Measurements from ENCODE around the gene LARGE2. TPM values are rescaled to one million over a fixed set of nuclear protein-coding genes. Genes with fewer than 3 reads are reported as not detected.

The LARGE2 gene
- total RNA-seq, 1 donor from 2014 or later = not detected

DNA sequence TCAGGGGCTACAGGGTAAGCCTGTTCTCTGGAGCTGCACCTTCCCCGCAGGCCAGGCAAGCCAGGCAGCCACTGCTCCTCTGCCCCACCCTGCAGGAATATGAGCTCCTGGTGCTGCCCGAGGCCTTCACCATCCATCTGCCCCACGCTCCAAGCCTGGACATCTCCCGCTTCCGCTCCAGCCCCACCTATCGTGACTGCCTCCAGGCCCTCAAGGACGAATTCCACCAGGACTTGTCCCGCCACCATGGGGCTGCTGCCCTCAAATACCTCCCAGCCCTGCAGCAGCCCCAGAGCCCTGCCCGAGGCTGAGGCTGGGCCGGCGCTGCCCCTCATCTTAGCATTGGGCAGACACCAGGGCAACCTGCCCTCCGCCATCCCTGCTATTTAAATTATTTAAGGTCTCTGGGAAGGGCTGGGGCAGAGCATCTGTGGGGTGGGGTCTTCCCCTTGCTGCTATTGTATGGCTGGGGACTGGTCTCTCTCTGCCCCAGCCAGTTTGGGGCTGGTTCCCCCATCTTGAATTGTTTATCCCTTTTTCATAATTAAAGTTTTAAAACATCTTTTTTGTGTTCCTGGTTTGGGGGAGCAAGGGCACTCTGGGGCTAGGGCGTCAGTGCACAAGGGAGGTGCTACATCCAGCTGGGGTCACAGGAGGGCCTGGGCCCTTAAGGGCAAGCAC, 6.2 kb downstream of the LARGE2 start:
- intact Hi-C loops (cut with micrococcal nuclease) = no loop called here

DNA sequence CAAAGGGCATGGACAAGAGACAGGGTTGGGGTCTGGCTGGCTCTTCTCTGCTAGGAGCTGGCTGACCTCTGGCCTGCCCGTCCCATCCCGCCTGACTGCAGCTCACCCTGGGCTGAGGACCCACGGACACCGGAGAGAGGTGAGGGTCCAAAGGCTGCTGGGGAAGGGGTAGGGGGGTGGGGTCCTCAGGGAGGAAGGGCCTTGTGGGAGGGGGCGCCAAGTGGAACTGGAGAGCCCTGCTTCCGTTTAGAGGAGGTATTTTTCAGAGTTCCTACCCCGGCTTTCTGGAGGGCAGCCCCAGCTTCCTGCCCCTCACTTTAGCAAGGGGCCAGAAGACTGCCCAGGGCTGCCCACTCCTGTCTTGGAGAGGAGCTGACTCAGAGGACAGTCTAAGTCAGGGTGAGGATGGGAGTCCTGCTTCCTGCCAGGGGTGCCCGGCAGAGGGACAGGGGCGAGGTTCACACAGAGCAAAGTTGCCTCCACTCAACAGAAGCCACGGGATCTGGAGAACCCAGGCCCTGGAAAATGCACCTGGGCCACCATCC, 7.1 kb downstream of the LARGE2 start:
- intact Hi-C loops (cut with micrococcal nuclease) = no loop called here

DNA sequence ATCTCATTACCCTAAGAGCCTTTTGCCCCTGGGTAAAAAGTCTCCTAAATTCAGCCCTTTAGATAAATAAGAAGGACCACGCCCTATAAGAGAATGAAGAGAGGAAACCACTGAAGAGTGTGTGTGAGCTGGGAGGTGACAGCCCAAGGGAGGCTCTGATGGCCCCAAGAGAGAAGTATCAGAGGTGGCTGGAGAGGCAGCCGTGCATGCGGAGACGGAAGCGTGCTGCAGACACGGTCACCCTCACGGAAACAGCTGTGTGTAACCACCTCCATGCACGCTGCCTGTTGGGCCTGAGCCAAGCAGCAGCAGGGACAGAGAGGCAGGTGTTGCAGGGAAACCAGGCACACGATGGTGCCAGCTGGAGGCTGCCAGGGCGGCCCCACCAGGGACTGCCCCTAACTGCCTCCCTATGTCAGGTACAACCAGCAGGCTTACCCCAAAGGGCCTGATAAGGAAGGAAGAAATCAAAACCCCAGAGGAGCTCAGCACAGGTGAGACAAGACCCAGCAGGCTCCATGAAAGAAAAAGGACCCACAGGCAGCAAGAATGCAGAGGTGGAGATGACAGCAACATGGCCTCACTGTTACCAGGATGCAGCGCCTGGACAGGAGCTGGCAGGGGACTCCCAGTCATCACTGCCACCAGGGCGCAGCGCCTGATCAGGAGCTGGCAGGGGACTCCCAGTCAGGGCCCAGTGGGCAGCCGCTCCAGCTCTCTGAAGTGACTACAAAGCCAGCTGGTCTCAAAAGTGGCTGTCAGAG, 7.8 kb downstream of the LARGE2 start:
- intact Hi-C loops (cut with micrococcal nuclease) = no loop called here

DNA sequence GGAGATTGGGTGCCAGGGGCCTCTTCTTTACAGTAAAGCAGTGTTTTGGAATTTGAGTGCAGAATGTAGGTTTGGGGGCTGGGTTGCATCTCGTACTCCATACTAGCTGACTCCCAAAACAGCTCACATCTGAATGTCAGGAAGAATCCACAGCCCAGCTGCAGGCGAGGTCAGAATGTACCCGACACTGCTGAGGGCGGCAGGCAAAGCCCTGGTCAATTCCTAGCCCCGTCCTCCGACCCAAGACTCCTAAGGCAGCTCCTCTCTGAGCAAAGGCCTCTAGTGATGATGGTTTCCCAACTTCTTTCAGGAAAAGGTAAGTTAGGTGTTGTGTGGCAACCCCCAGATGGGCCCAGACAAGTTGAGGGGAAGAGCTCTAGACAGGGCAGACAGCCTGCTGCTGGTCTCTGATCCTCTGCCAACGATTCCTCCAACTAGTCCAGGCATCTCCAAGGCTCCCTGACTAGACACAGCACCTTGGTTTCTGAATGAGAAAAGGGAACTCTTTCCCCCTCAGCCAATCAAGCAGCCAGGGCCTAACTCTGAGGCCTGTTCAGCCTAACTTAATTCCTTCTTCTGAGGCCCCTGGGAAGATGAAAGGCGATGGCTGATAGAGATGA, 8.6 kb downstream of the LARGE2 start:
- intact Hi-C loops (cut with micrococcal nuclease) = no loop called here

DNA sequence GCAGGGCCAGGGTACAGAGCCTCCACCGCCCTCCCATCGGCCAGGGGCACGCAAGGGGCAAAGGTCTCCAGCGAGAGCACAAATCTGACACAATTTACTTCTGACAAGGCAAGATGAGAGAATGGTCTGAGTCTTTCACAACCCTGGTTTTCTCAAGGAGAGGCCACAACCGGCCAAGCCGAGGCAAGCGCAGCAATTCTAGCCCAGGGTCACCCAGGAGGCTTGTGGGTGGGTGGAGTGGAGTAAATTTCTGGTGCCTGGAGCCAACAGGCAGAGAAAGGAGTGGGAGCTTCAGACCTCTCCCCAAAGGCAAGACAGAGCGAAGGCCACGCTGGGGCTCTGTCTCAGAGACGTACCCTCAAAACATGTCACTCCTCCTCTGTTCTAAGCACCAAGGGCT, 9.3 kb downstream of the LARGE2 start:
- intact Hi-C loops (cut with micrococcal nuclease) = no loop called here

DNA sequence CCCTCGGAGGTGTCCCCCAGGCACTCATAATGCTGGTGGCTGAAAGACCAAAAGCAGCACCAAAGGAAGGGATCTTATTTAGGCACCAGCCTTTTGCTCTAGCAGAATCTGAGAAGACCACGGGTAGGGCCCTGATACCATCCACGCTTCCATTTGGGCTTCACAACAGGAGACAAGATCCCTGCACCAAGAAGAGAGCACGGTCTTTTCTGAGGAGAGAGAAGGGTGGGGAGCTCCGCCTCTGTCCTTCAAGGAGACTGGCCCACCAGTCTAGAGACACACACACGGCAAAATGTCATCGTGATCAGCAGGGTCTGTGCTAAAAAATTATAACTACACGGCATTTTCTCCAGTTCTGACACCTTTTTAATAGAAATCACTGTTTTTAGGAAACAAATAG, 9.8 kb downstream of the LARGE2 start:
- intact Hi-C loops (cut with micrococcal nuclease) = no loop called here

DNA sequence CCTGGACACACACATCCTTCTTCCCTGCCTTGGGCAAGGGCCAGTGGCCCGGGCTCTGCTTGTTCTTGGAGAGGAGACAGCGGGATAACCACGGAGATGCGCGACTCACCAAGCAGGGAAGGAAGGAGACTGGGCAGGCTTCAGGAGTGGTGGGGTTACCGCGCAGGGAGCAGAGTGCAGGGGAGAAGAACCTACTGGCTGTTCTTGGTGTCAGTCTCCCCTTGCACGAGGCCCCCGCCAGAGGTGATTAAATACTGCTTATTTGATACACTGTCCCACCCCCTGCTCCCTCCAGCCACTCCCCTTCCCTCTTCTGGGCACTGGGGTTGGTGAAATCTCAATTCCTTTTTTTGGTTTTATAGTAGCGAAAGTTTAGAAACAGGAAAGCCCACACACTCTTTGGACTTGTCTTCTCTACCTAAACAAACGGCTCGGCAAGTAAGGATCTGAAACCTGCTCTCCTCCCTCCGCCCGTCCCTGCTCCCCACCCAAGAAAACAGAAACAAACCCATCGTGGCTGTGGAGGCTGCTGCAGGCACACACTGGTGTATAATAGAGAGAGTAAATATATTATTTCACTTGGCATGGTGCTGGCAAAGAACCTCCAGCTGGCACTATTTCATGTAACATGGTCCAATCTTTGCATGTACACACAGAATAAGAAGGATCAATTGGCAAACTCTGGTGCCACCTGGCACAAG, 10.8 kb downstream of the LARGE2 start:
- intact Hi-C loops (cut with micrococcal nuclease) = no loop called here

DNA sequence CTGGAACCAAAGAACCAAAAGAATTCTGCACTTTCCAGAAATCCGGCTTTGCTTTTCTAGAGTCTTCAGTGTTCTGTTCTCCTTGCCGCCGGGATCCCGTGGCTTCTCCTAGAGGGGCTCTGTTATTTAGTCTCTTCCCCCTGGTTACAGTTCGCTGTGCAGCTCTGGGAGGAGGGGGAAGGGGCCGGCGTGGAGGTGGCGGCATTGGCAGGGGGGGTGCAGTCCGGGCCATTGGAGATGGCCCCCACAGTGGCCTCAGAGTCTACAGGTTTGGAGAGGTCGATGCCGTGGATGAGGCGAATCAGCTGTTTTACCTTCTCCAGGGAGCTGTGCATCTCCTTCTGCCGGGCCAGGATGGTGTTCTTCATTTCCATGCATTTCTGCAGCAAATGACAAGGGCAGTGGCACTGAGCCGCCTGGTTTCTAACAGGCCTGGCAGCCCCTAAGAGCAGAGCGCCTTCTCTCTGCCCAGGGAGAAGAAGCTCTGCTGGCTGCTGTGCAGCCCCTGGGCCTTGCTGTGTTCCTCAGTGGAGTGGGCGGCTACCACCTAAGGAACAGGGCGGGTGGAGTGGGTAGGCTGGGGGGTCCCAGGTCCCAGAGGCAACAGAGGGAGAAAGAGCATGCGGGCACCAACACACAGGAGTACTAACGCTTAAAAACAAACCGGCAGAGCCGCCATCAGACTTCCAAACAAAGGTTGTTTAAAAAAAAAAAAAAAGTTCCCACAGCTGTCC, 11.6 kb downstream of the LARGE2 start:
- intact Hi-C loops (cut with micrococcal nuclease) = no loop called here

DNA sequence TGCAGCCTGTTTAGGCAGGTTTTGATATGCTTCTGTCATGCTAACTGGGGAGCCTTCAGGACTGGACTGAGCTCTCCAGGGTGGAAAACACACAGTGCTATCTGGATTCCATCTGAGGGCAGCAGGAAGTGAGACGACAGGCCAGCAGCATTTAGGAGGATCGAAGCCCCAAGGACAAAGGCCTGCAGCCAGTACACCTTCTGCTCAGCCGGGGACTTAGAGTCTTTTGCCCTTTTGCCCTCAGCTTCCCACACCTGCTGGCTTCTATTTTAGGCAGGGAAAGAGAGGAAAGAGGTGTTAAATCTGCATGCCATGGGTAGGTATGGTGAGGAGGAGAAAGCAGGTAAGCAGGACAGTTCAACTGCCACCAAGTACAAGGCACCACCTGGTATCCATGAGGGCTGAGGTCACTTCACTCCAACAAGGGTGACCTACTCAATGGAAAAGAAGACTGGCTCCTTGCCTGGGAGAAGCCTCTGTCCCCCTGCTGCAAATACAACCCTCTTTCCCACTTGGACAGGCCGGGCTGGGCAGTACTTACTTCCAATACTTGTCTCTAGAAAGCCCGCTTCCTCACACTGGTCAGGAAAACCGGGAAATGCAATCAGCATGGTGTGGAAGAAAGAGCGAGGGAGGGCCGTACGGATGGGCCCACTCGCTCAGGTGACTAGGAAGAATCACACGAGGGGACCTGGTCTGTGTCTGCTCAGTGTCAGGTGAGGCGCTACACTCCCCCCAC, 12.3 kb downstream of the LARGE2 start:
- intact Hi-C loops (cut with micrococcal nuclease) = no loop called here

DNA sequence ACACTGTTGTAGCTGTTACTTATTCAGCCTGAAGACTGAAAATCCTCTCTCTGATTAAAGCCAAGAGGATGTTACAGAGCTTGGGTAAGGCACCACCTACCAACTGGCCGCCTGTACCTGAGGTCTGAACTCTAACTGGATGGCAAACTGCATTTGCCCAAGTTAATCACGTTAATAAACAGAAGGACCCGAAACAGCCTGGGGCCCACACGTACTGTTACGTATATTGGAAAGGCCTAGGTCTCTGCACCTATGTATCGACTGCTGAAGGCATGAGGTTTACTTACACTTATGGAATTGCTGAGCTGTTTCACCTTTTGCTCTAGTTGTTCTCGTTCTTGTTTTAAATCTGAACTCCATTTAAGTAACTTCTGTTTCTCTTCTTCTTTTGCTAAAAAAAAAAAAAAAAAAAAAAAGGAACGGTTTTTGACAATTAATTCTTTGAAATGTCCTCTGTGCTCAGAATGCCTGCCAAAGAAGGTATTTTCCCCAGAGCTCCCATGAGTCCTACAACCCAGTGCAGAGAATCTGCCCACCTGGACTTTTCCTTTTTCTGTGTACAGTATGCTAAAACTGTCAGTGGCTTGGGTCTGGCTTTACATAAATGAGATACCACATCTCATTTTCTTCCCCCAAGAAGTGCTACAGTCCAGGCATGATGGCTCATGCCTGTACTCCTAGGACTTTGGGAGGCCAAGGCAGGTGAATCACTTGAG, 13.1 kb downstream of the LARGE2 start:
- intact Hi-C loops (cut with micrococcal nuclease) = no loop called here

DNA sequence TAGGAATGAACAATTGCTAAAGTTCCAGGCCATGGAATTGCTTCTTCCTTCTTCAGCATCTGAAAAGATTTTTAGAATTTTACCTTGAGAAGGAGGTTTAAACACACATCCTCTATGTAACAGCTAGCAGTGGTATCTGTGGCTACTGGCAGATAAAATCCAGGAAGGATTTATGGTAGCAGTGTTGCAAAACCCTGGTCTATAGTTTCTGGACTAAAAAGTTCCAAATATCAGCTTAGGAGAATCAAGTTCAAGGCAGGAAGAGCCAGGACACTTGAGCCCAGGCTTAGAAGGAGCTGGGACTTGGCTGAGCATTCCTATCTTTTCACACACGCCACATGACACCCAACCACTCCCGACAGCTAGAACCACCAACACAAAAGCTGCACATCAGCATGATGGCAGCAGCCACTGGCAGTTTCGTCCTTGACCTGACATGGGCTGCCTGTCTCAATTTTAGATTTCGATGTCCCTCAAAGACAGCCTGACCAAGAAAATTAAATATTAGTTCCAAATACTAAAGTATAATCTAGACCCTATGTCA, 14.1 kb downstream of the LARGE2 start:
- intact Hi-C loops (cut with micrococcal nuclease) = no loop called here

DNA sequence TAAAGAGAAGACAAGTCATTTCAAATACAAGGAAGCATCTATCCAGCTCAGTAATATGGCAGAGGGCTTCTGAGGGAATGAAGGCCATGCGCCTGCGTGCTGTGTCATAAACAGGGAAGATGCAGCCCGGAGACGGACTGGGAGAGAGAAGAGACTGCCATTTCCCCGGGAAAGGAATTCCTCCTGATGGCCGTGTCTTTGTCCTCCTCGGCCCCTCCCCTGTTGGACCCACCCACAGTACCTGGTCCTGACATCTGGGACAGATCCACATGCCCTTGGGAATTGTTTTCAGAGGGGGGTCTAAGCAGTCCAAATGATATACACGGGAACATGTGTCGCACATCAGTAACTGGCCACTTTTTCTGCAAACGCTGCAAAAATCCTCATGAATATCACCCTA, 15.5 kb downstream of the LARGE2 start:
- intact Hi-C loops (cut with micrococcal nuclease) = no loop called here

DNA sequence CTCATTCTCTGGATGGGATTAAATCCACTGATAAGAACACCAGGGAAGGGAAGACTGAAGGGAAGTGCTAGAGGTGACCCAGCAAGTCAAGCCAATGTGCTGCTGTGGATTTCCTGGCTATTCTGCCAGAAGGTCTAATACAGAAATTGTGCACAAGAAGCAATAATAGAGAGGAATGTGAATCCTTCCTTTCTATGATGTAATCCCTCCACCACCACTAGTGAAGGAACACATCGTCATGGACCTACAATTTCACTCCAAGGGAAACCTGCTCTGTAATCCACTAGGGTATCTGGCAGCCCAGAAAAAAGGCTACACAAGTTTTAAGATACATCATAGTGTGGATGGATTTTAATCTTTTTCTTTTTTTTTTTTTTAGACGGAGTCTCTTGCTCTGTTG, 17.4 kb downstream of the LARGE2 start:
- intact Hi-C loops (cut with micrococcal nuclease) = no loop called here

DNA sequence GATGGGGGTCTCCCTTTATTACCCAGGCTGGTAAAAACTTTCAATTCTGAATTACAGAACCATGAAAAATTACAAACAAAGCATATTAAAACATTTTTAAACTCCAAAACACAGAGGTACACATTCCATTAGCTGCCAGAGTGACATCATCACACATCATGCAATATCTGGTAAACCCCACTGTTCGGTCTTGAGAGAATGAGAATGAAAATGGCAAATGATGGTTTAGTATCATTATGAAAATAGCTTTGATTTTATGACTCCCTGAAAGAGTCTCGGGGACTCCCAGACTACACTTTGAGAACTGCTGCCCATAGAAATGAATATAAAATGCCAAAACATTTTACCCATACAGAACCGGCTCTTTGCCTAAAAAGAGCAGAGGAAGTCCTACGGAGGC, 18.8 kb downstream of the LARGE2 start:
- intact Hi-C loops (cut with micrococcal nuclease) = no loop called here

DNA sequence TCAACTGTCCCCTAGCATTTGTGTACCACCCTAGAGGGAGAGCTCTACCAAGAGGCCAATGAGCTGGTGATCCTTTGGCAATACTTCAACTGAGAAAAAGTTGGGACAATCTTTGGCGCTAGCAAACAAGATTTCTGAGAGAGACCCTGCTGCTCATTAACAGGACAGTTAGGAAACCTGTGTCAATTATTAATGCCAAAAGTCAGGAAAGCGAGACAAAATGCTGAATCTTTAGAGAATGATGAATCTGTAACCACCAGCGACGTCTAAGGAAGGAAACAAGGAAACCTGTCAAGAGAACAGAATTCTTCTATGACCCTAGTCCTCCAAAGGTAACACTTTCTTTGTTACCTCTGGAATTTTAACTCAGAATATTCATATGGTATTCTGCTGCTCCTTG, 19.9 kb downstream of the LARGE2 start:
- intact Hi-C loops (cut with micrococcal nuclease) = no loop called here

DNA sequence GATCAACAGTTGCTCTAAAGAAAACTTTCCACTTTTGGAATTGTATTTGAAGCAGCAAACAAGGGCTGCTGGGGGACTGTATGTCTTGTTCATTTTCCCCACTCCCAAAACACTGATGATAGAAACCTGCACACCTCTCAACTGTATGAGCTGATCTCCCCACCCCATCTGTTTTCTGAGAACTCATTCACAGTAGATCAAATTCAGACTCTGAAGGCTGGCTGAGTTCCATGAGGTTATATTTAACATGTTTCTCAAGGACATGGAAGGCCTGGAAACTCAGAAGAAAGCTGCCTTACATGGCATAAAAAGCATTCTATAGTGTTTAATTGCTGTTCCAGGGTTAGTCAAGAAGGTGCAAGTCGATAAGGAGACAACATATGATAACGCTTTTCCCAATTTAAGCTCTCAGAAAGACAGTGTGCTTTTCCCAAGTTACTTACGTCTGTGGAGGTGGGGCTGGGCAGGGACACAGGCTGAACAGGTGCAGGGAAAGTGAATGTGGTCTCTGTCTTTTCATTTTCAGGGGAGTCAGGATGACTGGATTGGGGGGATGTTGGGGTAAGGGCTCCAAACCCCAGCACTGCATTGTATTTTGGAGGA, 23.0 kb downstream of the LARGE2 start:
- intact Hi-C loops (cut with micrococcal nuclease) = no loop called here

DNA sequence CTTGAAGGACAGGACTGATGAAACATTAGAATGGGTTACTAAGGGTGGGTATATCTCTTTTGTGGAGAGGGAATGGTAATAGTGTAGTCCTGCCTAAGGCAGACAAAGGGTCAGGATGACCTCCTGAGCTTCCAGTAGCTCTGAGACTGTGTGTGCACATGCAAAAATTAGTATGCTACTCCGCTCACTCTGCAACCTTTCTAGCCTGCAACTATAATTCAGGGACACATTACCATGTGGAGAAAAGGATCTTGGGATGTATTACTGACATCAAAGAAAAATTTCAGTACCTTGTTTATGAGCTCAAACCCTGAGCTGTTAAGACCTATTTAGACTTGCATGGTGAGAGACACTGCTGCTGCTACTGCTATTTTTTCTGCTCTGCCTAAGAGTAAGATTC, 25.4 kb downstream of the LARGE2 start:
- intact Hi-C loops (cut with micrococcal nuclease) = no loop called here

DNA sequence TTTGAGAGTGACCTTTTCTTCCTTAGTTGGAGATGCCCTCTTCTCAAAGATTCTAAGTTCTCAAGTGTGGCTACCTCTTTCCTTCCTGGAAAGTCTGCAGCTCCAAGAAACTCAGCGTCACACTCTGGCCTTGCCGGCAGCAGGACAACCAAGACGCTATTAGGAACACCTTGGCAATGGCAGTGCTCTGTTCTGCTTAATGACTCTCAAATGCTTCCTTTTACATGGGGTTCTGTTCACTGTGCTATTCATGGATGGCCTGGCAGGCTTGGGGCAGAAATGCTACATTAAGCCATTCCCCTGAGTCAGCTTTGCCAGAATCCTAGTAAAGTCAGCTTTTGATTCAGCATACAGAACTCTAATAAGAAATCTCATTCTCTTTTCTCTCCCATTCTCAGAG, 25.9 kb downstream of the LARGE2 start:
- intact Hi-C loops (cut with micrococcal nuclease) = no loop called here

DNA sequence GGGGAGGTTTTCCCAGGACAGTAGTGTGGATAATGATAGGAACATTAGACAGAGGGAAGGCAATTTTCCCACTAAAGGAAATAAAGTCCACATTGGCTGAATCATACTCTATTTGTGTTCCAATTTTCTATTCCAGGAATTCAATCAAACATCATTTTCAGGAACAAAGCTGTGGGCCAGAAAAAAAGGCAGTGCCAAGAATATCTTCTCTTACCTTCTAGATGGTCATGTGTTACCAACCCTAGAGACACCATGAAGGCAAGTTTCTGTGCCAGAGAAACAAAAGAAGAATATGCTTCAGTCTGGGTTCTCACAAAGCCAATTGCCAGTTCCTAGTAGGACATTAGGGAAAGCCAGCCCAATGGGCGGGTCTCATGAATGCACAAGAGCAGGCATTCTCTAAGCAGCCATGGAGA, 27.5 kb downstream of the LARGE2 start:
- intact Hi-C loops (cut with micrococcal nuclease) = no loop called here

Measured in T-helper 1 cell treated with Interleukin-12 subunit alpha and Interleukin-12 subunit beta and Interleukin-4 antibody, amounts not matched to agents 30 ng/mL and 1 ng/mL, for 36 hours (primary cell).